HG02884 (cell line): ENCODE results near the gene GNL3L.
"Not testable (repeated sequence)": the region's sequence is repeated elsewhere in the genome, so short reads cannot be mapped to it uniquely, and the experiment has no call there.

ENCODE experiments used
- ATAC-seq: cut with Tn5 transposase; IDR thresholded peaks from one replicate; pipeline ENCODE4 v1.9.1; 2021; ENCODE audit warnings: mild to moderate bottlenecking, moderate library complexity; ENCODE audit not compliant: unreplicated experiment

GNL3L gene

GRCh38 chrX:54551801-54552200 lies 21.8 kb downstream of the GNL3L start:
- ATAC-seq: no peak

GRCh38 chrX:54555006-54555405 lies 25.0 kb downstream of the GNL3L start:
- not testable (repeated sequence) for ATAC-seq

DNA sequence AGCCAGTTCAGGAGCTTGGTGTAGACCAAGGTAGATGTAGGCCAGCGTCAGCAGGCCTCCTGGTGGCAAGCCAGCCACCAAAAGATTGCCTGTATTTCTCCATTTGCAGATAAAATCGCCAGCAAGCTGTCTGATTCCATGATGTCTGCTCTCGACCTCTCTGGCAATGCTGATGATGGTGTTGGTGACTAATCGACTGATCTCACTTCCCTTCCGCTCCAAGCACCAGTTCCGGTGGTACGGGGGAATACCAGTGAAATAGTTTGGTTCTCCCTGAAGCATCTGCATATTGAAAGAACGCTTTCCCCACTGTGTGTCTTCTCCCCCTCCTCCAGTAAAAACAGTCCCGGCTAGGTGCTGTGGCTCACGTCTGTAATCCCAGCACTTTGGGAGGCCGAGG lies 30.4 kb downstream of the GNL3L start:
- ATAC-seq: no peak

DNA sequence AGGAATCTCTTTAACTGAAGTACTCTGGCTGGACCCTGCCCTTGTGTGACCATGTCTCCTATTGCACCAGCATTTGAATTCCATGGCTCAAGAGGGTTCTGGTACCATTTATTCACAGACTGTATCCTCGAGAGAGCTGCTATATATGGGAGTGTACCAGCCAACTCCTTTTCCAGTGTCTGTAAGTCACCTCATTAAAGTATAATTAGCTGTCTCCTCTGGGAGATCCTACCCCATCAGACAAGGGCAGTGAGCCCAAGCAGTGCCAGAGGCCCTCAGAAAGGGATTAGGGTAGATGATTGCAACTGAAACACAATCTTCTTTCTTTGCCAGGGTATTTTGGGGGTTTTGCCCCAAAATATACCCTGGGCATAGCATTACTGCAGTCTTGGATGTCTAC lies 31.6 kb downstream of the GNL3L start:
- ATAC-seq: no peak

- ATAC-seq: no peak
Measured at GRCh38 chrX:54564936-54565335, 34.9 kb downstream of the GNL3L start.

DNA sequence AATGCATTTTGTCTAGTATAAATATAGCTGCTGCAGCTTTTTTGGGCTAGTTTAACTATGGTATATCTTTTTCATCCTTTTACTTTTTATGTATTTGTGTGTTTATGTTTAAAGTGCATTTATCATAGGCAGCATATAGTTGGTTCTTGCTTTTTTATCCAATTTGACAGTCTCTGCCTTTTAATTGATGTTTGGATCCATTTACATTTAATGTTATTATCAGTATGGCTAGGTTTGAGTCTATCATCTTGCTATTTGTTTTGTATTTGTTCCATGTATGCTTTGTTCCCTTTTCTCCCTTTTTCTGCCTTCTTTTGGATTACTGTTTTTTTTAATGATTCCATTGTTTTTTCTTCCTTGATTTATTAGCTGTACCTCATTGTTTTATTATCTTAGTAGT lies 40.3 kb downstream of the GNL3L start:
- no peak for ATAC-seq

GRCh38 chrX:54572641-54573040 lies 42.6 kb downstream of the GNL3L start:
- not testable (repeated sequence) for ATAC-seq

DNA sequence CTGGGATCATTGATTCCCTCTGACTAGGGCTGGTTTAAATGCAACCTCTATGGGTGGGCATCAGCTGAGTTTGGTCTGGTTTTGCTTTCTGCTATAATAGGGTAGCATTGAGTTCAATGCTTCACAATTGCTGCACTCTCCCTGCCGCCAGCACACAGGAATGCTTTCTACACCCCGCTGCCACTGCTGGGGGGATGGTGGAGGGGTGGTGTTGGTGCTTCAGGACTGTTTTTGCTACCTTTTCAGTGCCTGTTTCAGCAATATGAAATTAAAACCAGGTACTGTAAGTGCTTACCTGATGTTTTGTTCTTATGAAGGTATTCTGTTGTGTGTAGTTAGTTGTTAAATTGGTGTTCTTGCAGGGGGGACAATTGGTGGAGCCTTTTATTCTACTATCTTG lies 67.7 kb downstream of the GNL3L start:
- no peak for ATAC-seq

DNA sequence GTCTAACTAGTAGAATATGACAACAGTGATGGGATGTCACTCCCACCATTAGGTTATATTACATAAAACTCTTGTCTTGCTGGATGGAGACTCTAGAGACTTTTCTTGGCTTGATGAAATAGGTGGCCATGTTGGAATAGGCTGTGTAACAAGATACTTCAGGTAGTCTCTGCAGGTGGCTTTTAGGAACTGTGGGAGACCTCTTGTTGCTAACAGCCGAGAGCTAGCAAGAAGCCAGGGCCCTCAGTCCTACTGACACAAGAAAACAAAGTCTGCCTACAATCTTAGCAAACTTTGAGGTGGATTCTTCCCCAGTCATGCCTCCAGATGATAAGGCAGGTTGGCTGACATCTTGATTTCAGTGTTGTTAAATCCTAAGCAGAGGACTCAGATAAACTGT lies 72.5 kb downstream of the GNL3L start:
- ATAC-seq: no peak
